Esophagus squamous epithelium (tissue), 4 donors: ENCODE results near the gene SLC16A9.

Source experiments
- CTCF ChIP-seq, 6 experiments: fragments of 450-650 bp in 4 of 6; fragments of 200-600 bp in 2 of 6; sonication (generic) in 2 of 6; IDR thresholded peaks; one replicate each; pipeline ENCODE4 v1.5.1; 2016 to 2019; ENCODE audit warnings: antibody characterized with exemption in 6 of 6, mild to moderate bottlenecking in 4 of 6, moderate library complexity in 4 of 6
- POLR2A ChIP-seq, 4 donors: fragments of 450-650 bp; IDR thresholded peaks; one replicate each; pipeline ENCODE4 v1.6.1; 2017; ENCODE audit warnings: antibody characterized with exemption in 4 of 4, mild to moderate bottlenecking in 4 of 4, moderate library complexity in 3 of 4

- TF ChIP-seq CTCF (IDR thresholded peaks at IDR 0.05) (peak; percentile 68 to 91 (median 82)), POLR2A (IDR thresholded peaks at IDR 0.05) (no peak)
Observed at GRCh38 chr10:59625721-59626522, 83.7 kb downstream of the SLC16A9 start.
